Esophagus muscularis mucosa (tissue), 4 donors: Measurements from ENCODE around the gene IGSF6. TPM values are rescaled to one million over a fixed set of nuclear protein-coding genes. Genes with fewer than 3 reads are reported as not detected.

Experiments used
- DNase-seq: peaks from one replicate; pipeline ENCODE4 v3.0.0-alpha.2; 2017; ENCODE audit errors: extremely low spot score
- H3K27ac ChIP-seq, 4 donors: fragments of 200-600 bp; sonication (generic); replicated peaks in 1 of 4; 1 replicate in 3 of 4; 2 replicates in 1 of 4; pipeline ENCODE4 v1.5.1; 2016 to 2019; ENCODE audit warnings: mild to moderate bottlenecking in 1 of 4
- H3K27me3 ChIP-seq, 4 donors: fragments of 200-600 bp; sonication (generic); one replicate each; pipeline versions ENCODE4 v1.5.1 to v1.6.0; 2016 to 2019
- H3K36me3 ChIP-seq, 4 donors: fragments of 200-600 bp; sonication (generic); one replicate each; pipeline ENCODE4 v1.5.1; 2016 to 2019
- H3K4me1 ChIP-seq, 4 donors: fragments of 200-600 bp; sonication (generic); one replicate each; pipeline ENCODE4 v1.5.1; 2016 to 2019
- H3K4me3 ChIP-seq, 4 donors: fragments of 200-600 bp; sonication (generic); 1 replicate in 2 of 4; 2 replicates in 2 of 4; pipeline ENCODE4 v1.5.1; 2016 to 2019; ENCODE audit warnings: mild to moderate bottlenecking in 4 of 4, moderate library complexity in 1 of 4
- H3K9me3 ChIP-seq, 4 donors: fragments of 200-600 bp; sonication (generic); 1 replicate in 3 of 4; 2 replicates in 1 of 4; pipeline ENCODE4 v1.5.1; 2016 to 2019
- CTCF ChIP-seq, 3 experiments: fragments of 200-600 bp in 2 of 3; fragments of 450-650 bp in 1 of 3; sonication (generic) in 2 of 3; IDR thresholded peaks; one replicate each; pipeline ENCODE4 v1.5.1; 2017 to 2019; ENCODE audit warnings: antibody characterized with exemption in 3 of 3, mild to moderate bottlenecking in 2 of 3, moderate library complexity in 1 of 3
- EP300 ChIP-seq: sonication (generic); formaldehyde crosslinking; IDR thresholded peaks from one replicate; pipeline ENCODE4 v1.6.1; 2017; ENCODE audit warnings: antibody characterized with exemption
- POLR2A ChIP-seq: fragments of 450-650 bp; IDR thresholded peaks from one replicate; pipeline ENCODE4 v1.6.1; 2017; ENCODE audit warnings: antibody characterized with exemption, moderate library complexity, mild to moderate bottlenecking, low read depth
- POLR2AphosphoS5 ChIP-seq, 2 donors: sonication (generic); formaldehyde crosslinking; IDR thresholded peaks; one replicate each; pipeline ENCODE4 v1.6.1; 2017; ENCODE audit warnings: antibody characterized with exemption in 2 of 2
- WGBS: methylation state at CpG from one replicate; pipeline ENCODE4 v1.1.5; 2018; 5-methylcytosine and 5-hydroxymethylcytosine counted together
- intact Hi-C: fragments of 100-400 bp; cut with DNase I; formaldehyde crosslinking; loops from one replicate; pipeline ENCODE4 v1.15.1; 2023
- total RNA-seq, 4 donors: library from RNA; depleted of rRNA; stranded (reverse); fragments of >200 nt; gene quantifications; one replicate each; pipeline versions ENCODE4 v1.1.0 to v1.2.1, GENCODE V29; 2016

IGSF6 gene
- total RNA-seq, 4 donors from 2014 or later = 0.69 to 4.5 (median 1.3) TPM

GRCh38 chr16:21628772-21629171, 23.6 kb downstream of the IGSF6 start:
- no peaks in the 10 kb centered on the region for H3K27me3 ChIP-seq
- no peak for DNase-seq
- H3K36me3 ChIP-seq = peaks cover 17 to 63% (median 43%) of the 10 kb centered on the region in 4 donors
- WGBS = 98% methylated on average over 5 of the region's 5 CpGs
- no peak for TF ChIP-seq CTCF (IDR thresholded peaks at IDR 0.05)
- no peak for TF ChIP-seq EP300
- TF ChIP-seq POLR2A = no peak
- TF ChIP-seq POLR2AphosphoS5 (IDR thresholded peaks at IDR 0.05) = no peak
- no peak overlapping the region for H3K27ac ChIP-seq
- H3K9me3 ChIP-seq = no peaks in the 10 kb centered on the region
- no peak overlapping the region for H3K4me3 ChIP-seq
- intact Hi-C loops = no loop called here
- H3K4me1 ChIP-seq = peaks cover 0 to 14% (median 4%) of the 10 kb centered on the region in 4 donors

DNA sequence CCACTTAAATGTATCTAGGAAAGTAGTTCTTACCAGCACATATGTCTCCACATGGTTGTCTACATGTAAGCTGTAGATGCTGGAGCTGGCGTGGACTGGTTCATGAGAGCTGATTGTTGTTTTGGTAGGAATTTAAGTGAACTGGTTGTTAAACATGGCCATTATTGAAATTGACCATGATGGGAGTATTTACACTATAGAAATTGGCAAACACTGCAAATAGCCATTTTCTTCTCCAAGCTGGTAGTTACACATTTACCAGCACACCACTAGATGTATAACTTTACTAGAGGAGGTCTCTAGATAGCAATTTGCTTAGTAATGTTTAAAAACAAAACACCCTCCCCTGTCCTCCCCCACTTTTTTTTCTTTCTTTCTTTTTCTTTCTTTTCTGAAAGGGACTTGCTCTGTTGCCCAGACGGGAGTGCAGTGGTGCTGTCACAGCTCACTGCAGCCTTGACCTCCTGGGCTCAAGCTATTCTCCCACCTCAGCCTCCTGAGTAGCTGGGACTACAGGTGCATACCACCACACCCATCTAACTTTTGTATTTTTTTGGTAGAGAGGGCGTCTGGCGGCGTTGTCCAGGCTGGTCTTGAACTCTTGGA, 24.2 kb downstream of the IGSF6 start:
- Histone ChIP-seq H3K9me3 (no peaks in the 10 kb centered on the region), H3K4me3 (no peak overlapping the region), H3K36me3 (peaks cover 17 to 67% (median 43%) of the 10 kb centered on the region in 4 donors), H3K4me1 (peaks cover 0 to 14% (median 4%) of the 10 kb centered on the region in 4 donors), H3K27ac (no peak overlapping the region), H3K27me3 (no peaks in the 10 kb centered on the region)
- TF ChIP-seq EP300 (no peak), POLR2A (no peak), POLR2AphosphoS5 (IDR thresholded peaks at IDR 0.05) (no peak), CTCF (IDR thresholded peaks at IDR 0.05) (no peak)
- 99% methylated on average over 5 of the region's 5 CpGs for WGBS
- intact Hi-C loops = no loop called here
- no peak for DNase-seq

DNA sequence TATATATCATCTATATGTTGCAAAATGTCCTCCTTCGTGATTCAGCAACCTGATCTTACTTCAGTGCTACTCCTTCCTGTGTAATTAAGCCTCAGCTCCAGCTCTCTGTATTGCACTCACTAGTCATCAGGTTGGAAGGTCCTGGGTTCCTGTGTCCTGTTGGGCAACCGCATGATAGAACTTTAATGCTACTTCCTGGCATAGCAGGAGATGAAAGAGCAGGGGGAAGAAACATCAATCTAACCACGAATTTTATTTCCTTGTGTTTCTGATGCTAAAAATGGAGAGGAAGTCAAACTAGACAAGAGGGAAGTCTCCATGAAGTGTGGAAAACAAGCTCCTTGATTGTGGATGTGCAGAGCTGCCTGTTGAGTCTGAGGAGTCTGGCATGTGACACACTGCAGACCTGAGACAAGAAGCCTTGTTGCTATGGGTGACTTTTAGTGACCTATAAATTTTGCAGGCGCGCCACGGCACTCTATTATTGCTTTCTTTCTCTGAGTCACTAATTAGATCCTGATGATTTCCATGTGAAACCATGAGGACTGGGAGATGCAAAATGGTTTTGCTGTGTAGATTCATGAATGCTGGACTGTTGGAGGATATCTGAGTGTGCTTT, 25.6 kb downstream of the IGSF6 start:
- H3K9me3 ChIP-seq = no peaks in the 10 kb centered on the region
- no peak for TF ChIP-seq POLR2A
- TF ChIP-seq EP300 = no peak
- TF ChIP-seq CTCF (IDR thresholded peaks at IDR 0.05) = no peak
- TF ChIP-seq POLR2AphosphoS5 (IDR thresholded peaks at IDR 0.05) = no peak
- H3K4me3 ChIP-seq = no peak overlapping the region
- WGBS = 48% methylated on average over 6 of the region's 6 CpGs
- peaks cover 17 to 60% (median 43%) of the 10 kb centered on the region in 4 donors for H3K36me3 ChIP-seq
- H3K27me3 ChIP-seq = no peaks in the 10 kb centered on the region
- no peak for DNase-seq
- H3K27ac ChIP-seq = no peak overlapping the region
- peaks cover 0 to 14% (median 4%) of the 10 kb centered on the region in 4 donors for H3K4me1 ChIP-seq
- intact Hi-C loops = no loop called here

- Histone ChIP-seq H3K4me3 (no peak overlapping the region), H3K9me3 (no peaks in the 10 kb centered on the region), H3K27me3 (no peaks in the 10 kb centered on the region), H3K36me3 (peaks cover 14 to 66% (median 35%) of the 10 kb centered on the region in 4 donors), H3K27ac (no peak overlapping the region), H3K4me1 (peaks cover 0 to 15% (median 4%) of the 10 kb centered on the region in 4 donors)
- 94% methylated on average over 1 of the region's 1 CpG for WGBS
- intact Hi-C loops = no loop called here
- DNase-seq = no peak
- no peak for TF ChIP-seq POLR2AphosphoS5 (IDR thresholded peaks at IDR 0.05)
- no peak for TF ChIP-seq EP300
- TF ChIP-seq CTCF (IDR thresholded peaks at IDR 0.05) = no peak
- TF ChIP-seq POLR2A = no peak
Observed at GRCh38 chr16:21625026-21625425, 27.4 kb downstream of the IGSF6 start.
